Tibial artery (tissue), 4 donors: ENCODE data around the gene BLNK.
A peak's percentile ranks its signal among the peaks of the same experiment; 100 is the strongest.

Source experiments
- DNase-seq, 2 donors: peaks; one replicate each; pipeline ENCODE4 v3.0.0-alpha.2; 2019
- H3K27ac ChIP-seq, 2 donors: fragments of 200-600 bp; sonication (generic) in 1 of 2; 1 replicate in 1 of 2; 2 replicates in 1 of 2; pipeline ENCODE4 v1.5.1; 2018 to 2019; ENCODE audit warnings: mild to moderate bottlenecking in 1 of 2
- H3K27me3 ChIP-seq, 2 donors: fragments of 200-600 bp; sonication (generic) in 1 of 2; one replicate each; pipeline versions ENCODE4 v1.5.1 to v1.6.0; 2016 to 2019
- H3K36me3 ChIP-seq, 3 donors: fragments of 200-600 bp; sonication (generic) in 2 of 3; one replicate each; pipeline ENCODE4 v1.5.1; 2016 to 2019; ENCODE audit warnings: mild to moderate bottlenecking in 2 of 3
- H3K4me1 ChIP-seq, 4 donors: fragments of 200-600 bp; sonication (generic) in 2 of 4; 1 replicate in 3 of 4; 2 replicates in 1 of 4; pipeline ENCODE4 v1.5.1; 2016 to 2019
- H3K4me3 ChIP-seq, 2 donors: fragments of 200-600 bp; sonication (generic) in 1 of 2; 1 replicate in 1 of 2; 2 replicates in 1 of 2; pipeline ENCODE4 v1.5.1; 2018 to 2019; ENCODE audit warnings: mild to moderate bottlenecking in 2 of 2
- H3K9me3 ChIP-seq, 3 donors: fragments of 200-600 bp; sonication (generic) in 1 of 3; one replicate each; pipeline ENCODE4 v1.5.1; 2016 to 2019
- CTCF ChIP-seq, 2 experiments: fragments of 200-600 bp in 1 of 2; fragments of 450-650 bp in 1 of 2; IDR thresholded peaks; one replicate each; pipeline ENCODE4 v1.5.1; 2017 to 2019; ENCODE audit warnings: antibody characterized with exemption in 2 of 2, mild to moderate bottlenecking in 1 of 2, moderate library complexity in 1 of 2
- intact Hi-C: fragments of 100-400 bp; cut with DNase I; formaldehyde crosslinking; loops from one replicate; pipeline ENCODE4 v1.15.0; 2023; ENCODE audit warnings: low total_unique reads

BLNK gene

GRCh38 chr10:96260014-96260413, 11.4 kb downstream of the BLNK start:
- Histone ChIP-seq H3K36me3 (no peaks in the 10 kb centered on the region), H3K27me3 (no peaks in the 10 kb centered on the region), H3K4me3 (no peak overlapping the region), H3K27ac (no peak overlapping the region), H3K4me1 (peaks cover 0 to 35% (median 7%) of the 10 kb centered on the region in 4 donors), H3K9me3 (no peaks in the 10 kb centered on the region)
- intact Hi-C loops: no loop called here
- DNase-seq: no peak
- TF ChIP-seq CTCF (IDR thresholded peaks at IDR 0.05): no peak

GRCh38 chr10:96259150-96259549, 12.2 kb downstream of the BLNK start:
- no peak overlapping the region for H3K27ac ChIP-seq
- intact Hi-C loops: no loop called here
- H3K4me1 ChIP-seq: peaks cover 0 to 35% (median 7%) of the 10 kb centered on the region in 4 donors
- H3K4me3 ChIP-seq: no peak overlapping the region
- DNase-seq: no peak
- no peaks in the 10 kb centered on the region for H3K27me3 ChIP-seq
- no peak for TF ChIP-seq CTCF (IDR thresholded peaks at IDR 0.05)
- H3K9me3 ChIP-seq: no peaks in the 10 kb centered on the region
- no peaks in the 10 kb centered on the region for H3K36me3 ChIP-seq

GRCh38 chr10:96257944-96258343, 13.4 kb downstream of the BLNK start:
- peak; percentile 46 to 69 for DNase-seq
- no peak for TF ChIP-seq CTCF (IDR thresholded peaks at IDR 0.05)
- Histone ChIP-seq H3K27ac (peak overlapping the region in 1 of 2 donors; percentile 28), H3K9me3 (no peaks in the 10 kb centered on the region), H3K4me1 (peaks cover 0 to 35% (median 7%) of the 10 kb centered on the region in 4 donors), H3K27me3 (no peaks in the 10 kb centered on the region), H3K36me3 (no peaks in the 10 kb centered on the region), H3K4me3 (no peak overlapping the region)
- intact Hi-C loops: no loop called here

- Histone ChIP-seq H3K36me3 (no peaks in the 10 kb centered on the region), H3K27ac (no peak overlapping the region), H3K9me3 (no peaks in the 10 kb centered on the region), H3K4me3 (no peak overlapping the region), H3K4me1 (peaks cover 0 to 35% (median 7%) of the 10 kb centered on the region in 4 donors), H3K27me3 (no peaks in the 10 kb centered on the region)
- TF ChIP-seq CTCF (IDR thresholded peaks at IDR 0.05): no peak
- intact Hi-C loops: no loop called here
- DNase-seq: no peak
Measured at GRCh38 chr10:96255549-96256333, 15.6 kb downstream of the BLNK start.

- no peak for TF ChIP-seq CTCF (IDR thresholded peaks at IDR 0.05)
- DNase-seq: no peak
- H3K27ac ChIP-seq: no peak overlapping the region
- H3K9me3 ChIP-seq: no peaks in the 10 kb centered on the region
- peaks cover 0 to 35% (median 7%) of the 10 kb centered on the region in 4 donors for H3K4me1 ChIP-seq
- H3K4me3 ChIP-seq: no peak overlapping the region
- no peaks in the 10 kb centered on the region for H3K36me3 ChIP-seq
- no peaks in the 10 kb centered on the region for H3K27me3 ChIP-seq
- intact Hi-C loops: no loop called here
Measured at GRCh38 chr10:96254976-96255375, 16.4 kb downstream of the BLNK start.
